Activated B cell treated with CpG ODN at 0.5 μM for 24 hours (primary cell): ENCODE results near the gene UNC93B1. TPM values are rescaled to one million over a fixed set of nuclear protein-coding genes. Genes with fewer than 3 reads are reported as not detected.

Experiments
- ATAC-seq: fragments of 200-7000 bp; cut with Tn5 transposase; one replicate; pipeline ENCODE4 v1.10.0; 2021; ENCODE audit warnings: low read depth, mild to moderate bottlenecking, moderate library complexity
- CTCF ChIA-PET: fragments of 350-600 bp; sonication (Branson Sonifier 250); formaldehyde crosslinking; loops from one replicate; lab custom pipeline; 2021; ENCODE audit warnings: antibody characterized with exemption; lab: Charles Lee
- POLR2A ChIA-PET: fragments of 350-600 bp; sonication (Branson Sonifier 250); formaldehyde crosslinking; loops from one replicate; lab custom pipeline; 2021; ENCODE audit warnings: antibody characterized with exemption; lab: Charles Lee
- DNase-seq: peaks from one replicate; pipeline ENCODE4 v3.0.0; 2022
- H3K27ac Mint-ChIP-seq: one replicate; pipeline ENCODE4 v1.8.0; 2020; ENCODE audit warnings: mixed read lengths
- H3K27me3 Mint-ChIP-seq: one replicate; pipeline ENCODE4 v1.8.0; 2021; ENCODE audit warnings: mixed read lengths
- H3K36me3 Mint-ChIP-seq: one replicate; pipeline ENCODE4 v1.8.0; 2021; ENCODE audit warnings: low read depth, mixed read lengths
- H3K4me1 Mint-ChIP-seq: one replicate; pipeline ENCODE4 v1.8.0; 2021; ENCODE audit warnings: mixed read lengths
- H3K4me3 Mint-ChIP-seq: one replicate; pipeline ENCODE4 v1.8.0; 2020; ENCODE audit warnings: mild to moderate bottlenecking, mixed read lengths
- H3K9me3 Mint-ChIP-seq: one replicate; pipeline ENCODE4 v1.8.0; 2020; ENCODE audit warnings: mixed read lengths
- CTCF ChIP-seq: fragments of 200-600 bp; IDR thresholded peaks from one replicate; pipeline ENCODE4 v1.8.0; 2022; ENCODE audit warnings: antibody characterized with exemption, mild to moderate bottlenecking
- intact Hi-C: fragments of 100-400 bp; cut with micrococcal nuclease; formaldehyde crosslinking; loops from one replicate; pipeline ENCODE4 v1.15.1; 2024
- total RNA-seq: library from RNA; stranded (reverse); gene quantifications from 2 replicates; pipeline ENCODE4 v1.2.3, GENCODE V29; 2022

UNC93B1 gene
- total RNA-seq, 1 donor from 2014 or later = 133 TPM

GRCh38 chr11:68004551-68005335 lies 846 bp upstream of the UNC93B1 start:
- CTCF ChIA-PET = interaction anchor here (0.6 kb wide), 1 partner anchor 207 kb away, joined by 3 read pairs; no protein-coding TSS in a partner anchor
- H3K27ac Mint-ChIP-seq = peak overlapping the region; percentile 88
- DNase-seq (no peak), ATAC-seq (no peak)
- POLR2A ChIA-PET = interaction anchor here (0.6 to 1.9 kb wide), 2 partner anchors 25 to 1390 kb away, joined by 4 to 10 read pairs; partner anchors contain the start of gene NDUFS8
- TF ChIP-seq CTCF = no peak
- peaks cover 73% of the 10 kb centered on the region for H3K4me1 Mint-ChIP-seq
- no peaks in the 10 kb centered on the region for H3K9me3 Mint-ChIP-seq
- H3K4me3 Mint-ChIP-seq = peak overlapping the region; percentile 91
- H3K27me3 Mint-ChIP-seq = no peaks in the 10 kb centered on the region
- peaks cover 15% of the 10 kb centered on the region for H3K36me3 Mint-ChIP-seq
- intact Hi-C loops = loop anchor here (5.0 to 10.0 kb wide), 4 partner anchors 118 to 1290 kb away; partner anchors contain the start of genes CHKA, MYEOV and PPP6R3

GRCh38 chr11:68002938-68003845 lies 705 bp downstream of the UNC93B1 start:
- CTCF ChIA-PET = interaction anchor here (1.1 to 1.4 kb wide), 2 partner anchors 9 to 21 kb away, joined by 3 to 5 read pairs; no protein-coding TSS in a partner anchor
- DNase-seq = peak; percentile 68
- ATAC-seq = peak; percentile 59

GRCh38 chr11:68002575-68002937 lies 1.3 kb downstream of the UNC93B1 start:
- Mint-ChIP-seq H3K36me3 (peaks cover 34% of the 10 kb centered on the region), H3K4me1 (peaks cover 77% of the 10 kb centered on the region), H3K9me3 (no peaks in the 10 kb centered on the region), H3K27ac (peak overlapping the region; percentile 95), H3K4me3 (peak overlapping the region; percentile 91), H3K27me3 (no peaks in the 10 kb centered on the region)
- DNase-seq = no peak
- ChIA-PET POLR2A (interaction anchor here (0.6 to 2.5 kb wide), 15 partner anchors 8 to 789 kb away, joined by 3 to 12 read pairs (median 4); partner anchors contain the start of genes ALDH3B1, C11orf24, KMT5B and NDUFS8), CTCF (interaction anchor here (1.1 to 1.4 kb wide), 3 partner anchors 9 to 47 kb away, joined by 3 to 5 read pairs (median 4); no protein-coding TSS in a partner anchor)
- ATAC-seq = peak; percentile 41
- TF ChIP-seq CTCF = no peak
- intact Hi-C loops = loop anchor here (1.0 to 10.0 kb wide), 7 partner anchors 28 to 1292 kb away; partner anchors contain the start of genes CHKA, MYEOV, NDUFS8 and PPP6R3

More at GRCh38 chr11:68002938-68003845, 705 bp downstream of the UNC93B1 start:
- intact Hi-C loops = loop anchor here (1.0 to 10.0 kb wide), 7 partner anchors 27 to 1292 kb away; partner anchors contain the start of genes CHKA, MYEOV, NDUFS8 and PPP6R3
- Mint-ChIP-seq H3K27me3 (no peaks in the 10 kb centered on the region), H3K36me3 (peaks cover 28% of the 10 kb centered on the region), H3K4me3 (peak overlapping the region; percentile 91), H3K4me1 (peaks cover 73% of the 10 kb centered on the region), H3K27ac (peak overlapping the region; percentile 95), H3K9me3 (no peaks in the 10 kb centered on the region)
- no peak for TF ChIP-seq CTCF
- POLR2A ChIA-PET = interaction anchor here (0.6 to 2.5 kb wide), 15 partner anchors 7 to 909 kb away, joined by 3 to 12 read pairs (median 4); partner anchors contain the start of genes ALDH3B1, C11orf24, KMT5B and NDUFS8

DNA sequence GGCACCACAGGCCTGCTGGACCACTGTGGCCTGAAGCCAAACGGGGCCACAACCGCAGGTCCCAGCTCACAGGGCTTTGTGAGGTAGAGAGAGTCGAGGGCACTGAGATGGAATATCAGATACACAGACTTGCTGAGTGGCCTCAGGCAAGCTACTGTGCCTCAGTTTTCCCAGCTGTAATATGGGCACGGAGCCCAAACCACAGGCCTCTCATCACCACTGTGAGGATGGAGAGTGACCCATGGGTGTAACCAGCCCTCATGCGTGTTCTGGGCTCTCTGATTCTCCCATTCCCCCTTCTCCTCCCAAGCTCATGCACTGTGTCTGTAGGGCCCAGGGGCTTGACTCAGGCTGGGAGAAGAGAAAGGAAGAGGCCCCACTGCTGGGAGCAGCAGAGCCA lies 4.2 kb downstream of the UNC93B1 start:
- Mint-ChIP-seq H3K27ac (peak overlapping the region; percentile 61), H3K27me3 (no peaks in the 10 kb centered on the region), H3K4me3 (no peak overlapping the region), H3K36me3 (peaks cover 52% of the 10 kb centered on the region), H3K4me1 (peaks cover 76% of the 10 kb centered on the region), H3K9me3 (no peaks in the 10 kb centered on the region)
- ChIA-PET CTCF (no interaction called here), POLR2A (interaction anchor here (2.6 kb wide), 1 partner anchor 10 kb away, joined by 9 read pairs; the partner anchor contains the start of gene ALDH3B1)
- intact Hi-C loops = loop anchor here (5.0 to 10.0 kb wide), 3 partner anchors 123 to 1295 kb away; partner anchors contain the start of genes CHKA, MYEOV and PPP6R3
- ATAC-seq = no peak
- DNase-seq = no peak
- no peak for TF ChIP-seq CTCF
